GM12874 (cell line): Measurements from ENCODE around the gene CA10.

Source experiments
- TF ChIP-seq, protein P1 (sequence below): IDR thresholded peaks from 2 replicates; pipeline ENCODE4 v1.5.1; 2011; ENCODE audit warnings: low read depth, mild to moderate bottlenecking, control low read depth, low read length, moderate library complexity; ENCODE audit not compliant: insufficient read depth

The CA10 gene

DNA sequence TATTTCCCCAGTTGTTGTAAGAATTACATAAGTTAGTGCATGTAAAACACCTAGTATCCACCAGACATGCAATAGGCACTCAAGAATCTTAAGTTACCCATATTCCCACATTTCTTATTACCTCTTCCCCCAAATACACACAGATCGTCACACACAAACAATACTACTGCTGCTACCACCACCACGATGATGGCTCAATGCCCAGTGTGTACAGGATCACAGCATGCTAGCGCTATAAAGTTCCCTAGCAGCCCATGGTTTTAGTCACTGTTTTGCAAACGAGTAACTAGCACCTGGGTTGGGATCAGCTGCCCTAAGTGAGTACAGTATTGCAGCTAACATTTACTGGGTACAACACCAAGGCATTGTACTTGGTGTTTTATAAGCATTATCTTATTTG is 486.4 kb downstream of the CA10 start:
- TF ChIP-seq, protein P1, sequence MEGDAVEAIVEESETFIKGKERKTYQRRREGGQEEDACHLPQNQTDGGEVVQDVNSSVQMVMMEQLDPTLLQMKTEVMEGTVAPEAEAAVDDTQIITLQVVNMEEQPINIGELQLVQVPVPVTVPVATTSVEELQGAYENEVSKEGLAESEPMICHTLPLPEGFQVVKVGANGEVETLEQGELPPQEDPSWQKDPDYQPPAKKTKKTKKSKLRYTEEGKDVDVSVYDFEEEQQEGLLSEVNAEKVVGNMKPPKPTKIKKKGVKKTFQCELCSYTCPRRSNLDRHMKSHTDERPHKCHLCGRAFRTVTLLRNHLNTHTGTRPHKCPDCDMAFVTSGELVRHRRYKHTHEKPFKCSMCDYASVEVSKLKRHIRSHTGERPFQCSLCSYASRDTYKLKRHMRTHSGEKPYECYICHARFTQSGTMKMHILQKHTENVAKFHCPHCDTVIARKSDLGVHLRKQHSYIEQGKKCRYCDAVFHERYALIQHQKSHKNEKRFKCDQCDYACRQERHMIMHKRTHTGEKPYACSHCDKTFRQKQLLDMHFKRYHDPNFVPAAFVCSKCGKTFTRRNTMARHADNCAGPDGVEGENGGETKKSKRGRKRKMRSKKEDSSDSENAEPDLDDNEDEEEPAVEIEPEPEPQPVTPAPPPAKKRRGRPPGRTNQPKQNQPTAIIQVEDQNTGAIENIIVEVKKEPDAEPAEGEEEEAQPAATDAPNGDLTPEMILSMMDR: no peak

DNA sequence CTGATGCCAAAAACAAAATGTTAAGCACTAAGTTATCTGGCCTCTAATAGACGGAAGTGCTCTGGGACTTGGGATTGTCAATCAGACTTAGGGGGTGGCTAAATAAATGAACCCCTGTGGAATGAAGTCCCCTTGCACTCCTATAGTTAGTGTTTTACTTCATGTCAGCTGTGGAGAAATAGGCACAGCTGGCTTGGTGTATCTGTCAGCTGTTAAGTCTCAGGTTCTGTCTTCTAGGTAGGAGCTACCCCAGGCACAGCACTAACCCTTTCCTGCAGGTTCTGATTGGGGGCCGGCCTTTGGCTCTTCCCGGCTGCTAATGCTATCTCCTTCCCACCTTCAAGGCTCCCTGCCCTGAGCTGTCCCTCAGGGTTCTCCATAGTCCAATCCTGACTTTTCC is 487.6 kb downstream of the CA10 start:
- TF ChIP-seq, protein P1: no peak

DNA sequence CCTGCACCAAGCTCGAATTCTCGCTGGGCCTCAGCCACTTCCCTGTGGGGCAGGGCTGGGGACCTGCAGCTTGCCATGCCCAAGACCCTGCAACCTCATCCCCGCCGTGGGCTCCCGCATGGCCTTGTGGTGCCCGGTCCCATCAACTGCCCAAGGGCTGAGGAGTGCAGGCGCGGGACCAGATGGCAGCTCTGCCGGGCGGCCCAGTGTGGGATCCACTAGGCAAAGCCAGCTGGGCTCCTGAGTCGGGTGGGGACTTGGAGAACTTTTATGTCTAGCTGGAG is 489.6 kb downstream of the CA10 start:
- TF ChIP-seq, protein P1: no peak

DNA sequence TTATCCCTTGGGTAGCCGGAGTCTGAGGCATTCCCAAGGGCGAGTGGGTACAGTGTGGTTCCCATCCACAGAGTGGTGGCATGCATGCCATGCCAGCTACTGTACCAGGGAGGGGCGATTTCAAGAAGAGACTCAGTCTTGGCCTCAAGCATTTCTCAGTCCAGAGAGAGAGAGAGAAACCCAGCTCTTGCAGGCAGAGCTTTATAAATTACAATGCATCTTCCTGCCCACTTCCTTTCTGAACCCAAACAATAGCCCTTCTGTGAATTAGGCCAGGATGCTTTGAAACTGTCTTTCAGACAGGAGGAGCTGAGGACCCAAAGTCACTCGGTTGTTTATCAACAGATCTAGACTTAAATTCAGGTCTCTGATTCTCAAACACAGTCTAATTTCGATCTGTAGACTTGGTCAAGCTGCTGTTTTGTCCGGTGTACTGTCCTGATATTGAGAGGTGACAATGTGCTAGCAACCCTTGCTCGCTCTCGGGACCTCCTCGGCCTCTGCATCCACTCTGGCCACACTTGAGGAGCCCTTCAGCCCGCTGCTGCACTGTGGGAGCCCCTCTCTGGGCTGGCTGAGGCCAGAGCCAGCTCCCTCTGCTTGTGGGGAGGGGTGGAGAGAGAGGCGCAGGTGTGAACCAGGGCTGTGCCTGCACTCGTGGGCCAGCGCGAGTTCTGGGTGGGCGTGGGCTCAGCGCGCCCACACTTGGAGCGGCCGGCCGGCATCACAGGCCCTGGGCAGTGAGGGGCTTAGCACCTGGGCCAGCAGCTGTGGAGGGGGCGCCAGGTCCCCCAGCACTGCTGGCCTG is 490.2 kb downstream of the CA10 start:
- TF ChIP-seq, protein P1: no peak

DNA sequence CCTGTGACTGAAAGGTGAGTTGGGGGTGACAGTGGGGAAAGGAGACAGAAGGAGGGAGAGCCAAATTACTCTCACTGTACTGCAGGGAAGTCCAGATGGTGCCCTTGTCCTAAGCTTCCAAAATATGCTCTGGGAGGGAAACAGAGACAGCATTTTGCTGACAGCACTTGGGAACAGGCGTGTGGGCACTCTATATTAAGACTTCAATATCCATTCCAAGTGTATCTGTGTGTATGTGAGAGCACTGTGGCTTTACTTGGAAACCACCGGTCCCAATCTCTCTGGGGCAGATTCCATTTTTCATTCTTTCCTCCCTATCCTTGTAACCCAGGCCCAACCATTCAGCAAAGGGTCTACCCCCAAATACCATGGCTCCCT is 490.8 kb downstream of the CA10 start:
- TF ChIP-seq, protein P1: no peak

GRCh38 chr17:51666971-51667705 is 491.4 kb downstream of the CA10 start:
- TF ChIP-seq, protein P1: no peak

DNA sequence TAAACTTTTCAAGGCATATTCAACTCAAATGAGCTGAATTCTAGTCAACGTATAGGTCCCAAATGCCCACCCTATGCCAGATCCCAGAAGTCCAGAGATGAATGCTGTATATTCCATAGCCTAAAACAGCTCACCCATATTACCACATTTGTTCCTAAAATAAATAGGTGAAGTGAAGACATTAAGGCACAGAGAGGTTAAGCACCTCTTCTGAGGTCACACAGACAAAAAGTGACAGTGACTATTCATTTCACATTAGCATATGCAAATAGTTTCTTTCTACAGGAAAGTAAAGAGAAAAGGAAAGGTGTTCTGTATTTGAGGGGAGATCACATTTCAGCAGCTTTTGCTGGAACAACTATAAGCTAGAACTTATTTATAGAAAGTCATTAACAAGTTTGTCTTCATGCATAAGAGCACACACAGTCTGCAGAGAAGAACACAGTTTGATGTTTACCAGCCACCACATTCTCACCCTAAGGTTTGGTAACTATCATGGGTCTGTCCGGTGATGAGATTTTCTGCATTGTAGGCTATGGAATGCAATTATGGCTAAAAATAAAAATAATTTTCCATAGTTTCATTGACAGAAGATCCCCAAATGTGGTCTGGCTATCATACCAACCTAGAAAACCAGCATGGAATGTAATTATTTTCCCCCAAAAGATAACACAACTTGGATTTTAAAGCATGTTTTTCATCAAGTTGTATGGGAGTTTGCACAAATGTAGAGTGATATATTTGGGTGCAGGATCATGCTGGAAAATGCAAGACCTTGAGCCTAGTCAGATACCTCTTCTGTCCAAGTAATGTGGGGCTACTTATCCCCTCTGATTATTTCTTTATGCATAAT is 496.1 kb downstream of the CA10 start:
- TF ChIP-seq, protein P1: no peak
